GM19193 (cell line): ENCODE measurements around the gene ARHGEF26.

ENCODE experiments used
- POLR2A ChIP-seq: IDR thresholded peaks from 4 replicates; pipeline ENCODE4 v1.6.1; 2011; ENCODE audit not compliant: insufficient read depth, insufficient read length; ENCODE audit errors: extremely low read depth

Gene ARHGEF26, protein sequence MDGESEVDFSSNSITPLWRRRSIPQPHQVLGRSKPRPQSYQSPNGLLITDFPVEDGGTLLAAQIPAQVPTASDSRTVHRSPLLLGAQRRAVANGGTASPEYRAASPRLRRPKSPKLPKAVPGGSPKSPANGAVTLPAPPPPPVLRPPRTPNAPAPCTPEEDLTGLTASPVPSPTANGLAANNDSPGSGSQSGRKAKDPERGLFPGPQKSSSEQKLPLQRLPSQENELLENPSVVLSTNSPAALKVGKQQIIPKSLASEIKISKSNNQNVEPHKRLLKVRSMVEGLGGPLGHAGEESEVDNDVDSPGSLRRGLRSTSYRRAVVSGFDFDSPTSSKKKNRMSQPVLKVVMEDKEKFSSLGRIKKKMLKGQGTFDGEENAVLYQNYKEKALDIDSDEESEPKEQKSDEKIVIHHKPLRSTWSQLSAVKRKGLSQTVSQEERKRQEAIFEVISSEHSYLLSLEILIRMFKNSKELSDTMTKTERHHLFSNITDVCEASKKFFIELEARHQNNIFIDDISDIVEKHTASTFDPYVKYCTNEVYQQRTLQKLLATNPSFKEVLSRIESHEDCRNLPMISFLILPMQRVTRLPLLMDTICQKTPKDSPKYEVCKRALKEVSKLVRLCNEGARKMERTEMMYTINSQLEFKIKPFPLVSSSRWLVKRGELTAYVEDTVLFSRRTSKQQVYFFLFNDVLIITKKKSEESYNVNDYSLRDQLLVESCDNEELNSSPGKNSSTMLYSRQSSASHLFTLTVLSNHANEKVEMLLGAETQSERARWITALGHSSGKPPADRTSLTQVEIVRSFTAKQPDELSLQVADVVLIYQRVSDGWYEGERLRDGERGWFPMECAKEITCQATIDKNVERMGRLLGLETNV

DNA sequence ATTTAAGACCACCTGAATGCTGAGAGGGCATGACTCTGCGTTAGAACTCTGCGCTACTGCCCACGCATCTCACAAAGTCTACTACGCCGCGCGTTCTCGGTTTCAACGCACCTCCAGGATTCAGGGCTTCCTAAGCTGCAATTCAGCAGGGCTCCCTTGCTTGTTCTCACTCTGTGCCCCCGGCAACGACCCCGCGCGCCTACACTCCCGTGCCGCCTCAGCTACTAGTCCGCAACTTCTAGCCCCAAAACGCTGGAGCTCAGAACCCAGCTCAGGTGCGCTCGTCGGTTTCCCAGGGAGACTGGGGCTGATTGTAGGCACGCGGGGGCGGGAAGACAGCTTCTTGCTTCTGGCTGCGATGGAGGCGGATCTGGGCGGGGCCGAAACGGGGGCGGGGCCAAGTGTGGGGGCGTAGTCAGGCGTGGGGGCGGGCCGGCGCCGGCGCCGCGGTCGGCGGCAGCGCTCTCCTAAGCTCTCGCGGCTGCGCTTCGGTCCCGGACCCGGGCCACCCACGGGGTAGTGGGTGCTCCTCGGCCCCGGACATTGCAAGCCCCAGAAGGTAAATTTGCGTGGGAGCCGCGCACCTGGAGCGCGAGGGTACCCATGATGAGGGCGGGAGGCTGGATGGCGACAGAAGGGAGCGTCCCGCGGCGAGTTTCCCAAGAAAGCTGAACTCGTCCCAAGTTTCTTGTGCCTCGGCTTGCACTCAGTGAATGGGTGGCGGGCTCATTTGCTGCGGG lies at the start of gene ARHGEF26:
Gene ARHGEF26 (plus strand): TSS at position 430 of the 740 bp plus-strand sequence. CDS start 603 bp downstream, outside the sequence.
- TF ChIP-seq POLR2A = no peak

DNA sequence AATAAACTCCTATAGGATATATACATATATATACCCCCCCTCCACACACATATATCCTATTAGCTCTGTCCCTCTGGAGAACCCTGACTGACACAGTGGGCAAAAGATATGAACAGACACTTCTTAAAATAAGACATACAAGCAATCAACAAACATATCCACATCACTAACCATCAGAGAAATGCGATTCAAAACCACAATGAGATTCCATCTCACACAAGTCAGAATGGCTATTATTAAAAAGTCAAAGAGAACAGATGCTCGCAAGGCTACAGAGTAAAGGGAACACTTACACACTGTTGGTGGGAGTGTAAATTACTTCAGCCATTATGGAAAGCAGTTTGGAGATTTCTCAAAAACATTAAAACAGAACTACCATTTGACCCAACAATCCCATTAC lies 46.2 kb upstream of the ARHGEF26 start:
- no peak for TF ChIP-seq POLR2A

DNA sequence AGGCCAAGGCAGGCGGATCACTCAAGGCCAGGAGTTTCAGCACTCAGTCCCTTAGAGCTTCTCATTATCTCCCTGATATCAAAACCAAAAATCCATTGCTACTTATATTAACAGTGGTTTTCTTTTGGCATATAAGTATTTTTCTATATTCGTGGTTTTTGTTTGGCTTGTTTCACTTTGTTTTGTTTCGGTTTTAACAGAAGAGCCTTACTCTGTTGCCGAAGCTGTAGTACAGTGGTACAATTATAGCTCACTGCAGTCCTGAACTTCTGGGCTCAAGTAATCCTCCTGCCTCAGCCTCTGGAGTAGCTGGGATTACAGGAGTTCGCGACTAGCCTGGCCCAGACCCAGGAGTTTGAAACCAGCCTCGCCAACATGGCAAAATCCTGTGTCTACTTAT lies 42.5 kb upstream of the ARHGEF26 start:
- no peak for TF ChIP-seq POLR2A

DNA sequence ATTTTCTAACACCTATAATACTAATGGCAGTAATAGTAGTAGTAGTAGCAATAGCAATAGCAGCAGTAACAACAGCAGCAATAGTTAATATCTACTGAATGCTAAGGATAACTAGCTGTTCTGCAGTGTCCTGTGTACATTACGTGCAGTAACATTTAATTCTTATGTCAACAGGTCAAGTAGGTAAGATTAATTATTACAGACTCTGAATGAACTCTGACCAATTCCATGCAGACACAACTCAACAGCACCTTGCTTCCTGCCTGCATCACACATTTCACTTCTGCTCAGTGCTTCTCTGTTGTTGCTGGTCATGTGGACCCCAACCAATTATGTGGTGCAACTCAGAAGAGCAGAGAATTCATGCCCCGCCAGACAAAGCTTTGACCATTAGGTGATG lies 39.9 kb upstream of the ARHGEF26 start:
- TF ChIP-seq POLR2A = no peak

DNA sequence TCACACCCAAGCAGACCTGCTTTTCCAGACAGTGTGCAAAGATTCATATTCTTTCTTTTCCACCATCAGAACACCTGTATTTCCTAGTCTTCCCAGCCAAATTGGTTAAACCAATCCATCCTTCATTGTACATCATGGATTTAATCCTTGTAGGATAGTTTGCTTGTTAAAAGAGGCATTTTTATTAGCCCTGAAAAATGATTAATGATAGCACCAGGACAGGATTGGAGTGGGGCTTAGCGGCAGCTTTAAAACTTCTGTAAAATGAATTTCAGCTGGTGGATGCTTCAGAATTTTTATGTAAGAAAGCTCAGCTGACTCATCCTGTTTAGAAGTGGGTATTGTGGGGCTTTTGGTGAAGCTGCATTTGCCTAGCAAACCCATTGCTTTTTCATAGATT lies 36.1 kb upstream of the ARHGEF26 start:
- TF ChIP-seq POLR2A = no peak

DNA sequence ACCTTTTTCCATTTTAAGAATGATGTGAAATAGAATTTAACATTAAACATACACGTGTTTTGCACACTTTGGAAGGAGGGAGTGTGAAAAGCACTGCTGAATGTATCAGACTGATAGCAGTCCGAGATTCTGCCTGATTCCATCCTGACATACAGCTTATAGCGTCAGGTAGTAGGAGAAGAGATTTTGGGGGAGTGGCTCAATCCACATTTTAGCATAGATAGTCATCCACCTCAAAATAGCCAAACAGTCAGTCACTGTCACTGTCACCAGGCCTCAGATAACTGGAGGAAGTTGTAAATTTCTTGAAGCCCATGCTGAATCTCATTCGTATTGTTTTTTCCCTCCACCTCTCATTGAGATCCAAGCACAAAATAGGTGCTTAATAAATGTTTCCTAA lies 35.4 kb upstream of the ARHGEF26 start:
- TF ChIP-seq POLR2A = no peak

DNA sequence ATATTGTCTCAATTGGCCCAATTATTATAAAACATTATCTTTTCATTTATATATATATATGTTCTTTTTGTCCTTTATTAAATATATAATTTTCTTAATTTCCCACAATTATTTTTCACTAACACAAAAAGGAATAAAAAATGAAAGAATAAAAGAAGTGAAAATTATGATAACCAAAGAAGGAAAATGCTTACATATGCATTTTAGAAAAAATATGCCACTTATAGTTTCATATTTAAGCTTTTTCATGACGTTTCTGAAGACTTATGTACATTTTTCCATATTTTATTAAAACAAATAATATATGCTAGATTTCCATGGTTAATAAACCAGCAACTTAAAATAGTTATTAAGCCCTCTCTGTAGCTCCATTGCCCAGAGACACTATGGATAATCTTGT lies 34.9 kb upstream of the ARHGEF26 start:
- TF ChIP-seq POLR2A = no peak

DNA sequence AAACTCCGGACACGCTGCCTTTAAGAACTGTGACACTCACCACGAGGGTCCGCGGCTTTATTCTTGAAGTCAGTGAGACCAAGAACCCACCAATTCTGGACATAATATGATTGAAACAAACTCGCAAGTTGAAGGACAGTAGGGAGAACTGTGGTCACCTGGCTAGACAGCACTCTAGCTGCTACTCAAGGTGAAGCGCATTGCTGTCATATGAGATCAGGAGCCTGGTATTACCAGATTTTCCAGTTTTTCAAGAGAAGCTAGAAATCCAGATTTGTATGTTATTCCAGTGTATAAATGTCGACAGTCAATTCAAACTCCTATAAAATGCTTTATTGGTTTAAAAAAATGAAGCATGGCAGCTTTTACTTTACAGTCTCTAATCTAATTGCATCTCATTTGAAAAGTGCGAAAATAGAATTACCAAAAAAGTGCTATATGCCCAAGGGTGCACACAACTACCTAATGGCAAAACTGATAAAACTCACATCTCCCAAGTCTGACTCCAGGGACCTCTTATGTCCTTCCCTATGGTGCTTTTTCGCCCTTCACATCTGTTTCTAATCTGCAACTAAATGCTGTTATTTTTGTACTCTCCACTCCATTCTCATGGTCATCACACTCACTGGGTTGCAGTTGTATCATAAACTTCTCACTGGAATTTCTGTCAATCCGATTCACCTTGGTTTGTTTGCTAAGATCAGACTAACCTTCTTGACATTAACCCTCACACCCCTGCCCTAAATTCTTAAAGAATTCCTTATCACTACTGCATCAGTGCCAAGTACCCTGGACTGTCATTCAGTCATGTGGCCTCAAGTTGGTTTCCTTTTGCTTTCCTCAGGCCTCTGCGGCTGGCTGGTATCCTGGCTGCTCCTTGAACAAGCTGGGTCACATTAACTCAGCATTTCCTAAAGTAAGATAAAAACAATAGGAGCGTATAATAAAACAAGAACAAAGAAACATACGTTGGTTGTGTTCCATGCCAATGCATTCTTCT lies 31.5 kb upstream of the ARHGEF26 start:
- no peak for TF ChIP-seq POLR2A

DNA sequence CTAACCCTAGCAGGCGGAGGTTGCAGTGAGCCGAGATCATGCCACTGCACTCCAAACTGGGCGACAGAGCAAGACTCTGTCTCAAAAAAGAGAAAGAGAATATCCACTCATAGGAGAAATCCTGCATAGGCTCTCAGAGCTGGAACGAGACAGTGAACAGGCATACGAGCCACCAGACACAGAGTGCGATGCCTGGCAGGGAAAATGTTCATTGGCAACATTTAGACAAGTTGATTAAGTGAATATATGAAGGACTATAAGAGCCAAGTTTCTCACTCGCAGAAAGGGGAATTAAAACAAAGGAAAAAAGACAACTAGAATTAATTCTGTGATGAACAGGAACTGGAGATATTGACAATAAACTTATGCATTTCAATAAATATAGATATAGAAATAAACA lies 27.1 kb upstream of the ARHGEF26 start:
- no peak for TF ChIP-seq POLR2A

DNA sequence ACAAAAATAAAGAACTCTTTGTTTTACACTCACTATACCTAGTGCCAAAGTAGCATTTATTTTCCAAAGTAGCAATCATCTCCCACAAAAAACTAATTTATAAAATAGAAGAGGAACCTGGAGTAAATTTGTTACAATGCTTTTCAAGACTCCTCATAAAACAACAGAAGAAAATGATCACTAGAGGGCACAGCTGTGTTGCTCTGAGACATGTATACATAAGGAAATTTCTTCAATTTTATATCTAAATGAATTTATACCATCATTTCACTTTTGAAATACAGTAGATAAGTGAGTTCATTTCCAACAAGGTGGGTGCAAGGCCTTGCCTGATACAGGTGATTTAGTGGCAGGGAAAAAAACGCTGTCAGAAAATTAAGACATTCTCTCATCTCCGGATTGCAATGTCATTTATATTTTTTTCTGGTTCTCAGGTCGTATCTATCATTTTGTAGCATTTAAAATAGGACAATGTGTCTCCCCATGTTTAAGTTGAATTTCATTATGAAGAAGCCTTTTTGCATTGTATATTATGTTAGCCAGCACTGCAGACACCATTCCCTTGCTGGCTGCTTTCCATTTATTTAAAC lies 25.3 kb upstream of the ARHGEF26 start:
- TF ChIP-seq POLR2A = no peak

DNA sequence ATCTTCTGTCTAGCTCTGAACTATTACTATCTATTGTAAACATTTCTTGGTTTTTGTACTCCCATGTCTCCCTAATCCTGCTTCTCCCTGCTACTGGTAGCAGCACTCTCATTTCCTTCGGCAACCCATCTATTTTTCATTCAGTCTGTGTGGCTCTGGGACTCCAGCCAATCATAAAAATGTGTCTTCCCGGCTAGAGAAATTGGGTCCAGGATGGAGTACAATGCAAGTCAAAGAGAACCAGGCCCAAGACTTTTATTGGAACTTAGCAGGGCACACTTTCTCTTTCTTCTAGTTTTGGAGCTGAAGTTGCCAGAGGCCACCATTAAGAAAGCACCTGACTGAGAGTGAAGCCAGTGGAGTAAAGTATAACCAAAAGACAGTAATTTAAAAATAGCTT lies 22.8 kb upstream of the ARHGEF26 start:
- TF ChIP-seq POLR2A = no peak

DNA sequence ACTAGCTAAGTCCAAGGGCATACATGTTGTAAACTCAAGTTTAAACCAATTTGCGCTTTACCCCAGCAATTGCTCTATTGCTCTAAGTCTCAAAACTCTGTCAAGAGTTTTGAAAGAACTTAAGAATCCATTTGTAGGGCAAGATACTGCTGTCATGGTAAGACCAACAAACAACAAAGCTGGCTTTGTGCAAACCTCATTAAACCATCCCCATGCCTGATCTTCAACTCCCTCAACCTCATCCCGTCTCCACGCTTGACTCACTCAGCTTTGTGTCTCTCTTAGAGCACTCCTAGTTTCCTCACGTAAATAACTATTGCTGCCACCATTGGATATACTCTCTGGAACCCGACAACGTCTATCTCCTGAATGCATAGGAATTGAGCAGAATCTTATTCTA lies 20.6 kb upstream of the ARHGEF26 start:
- TF ChIP-seq POLR2A = no peak

DNA sequence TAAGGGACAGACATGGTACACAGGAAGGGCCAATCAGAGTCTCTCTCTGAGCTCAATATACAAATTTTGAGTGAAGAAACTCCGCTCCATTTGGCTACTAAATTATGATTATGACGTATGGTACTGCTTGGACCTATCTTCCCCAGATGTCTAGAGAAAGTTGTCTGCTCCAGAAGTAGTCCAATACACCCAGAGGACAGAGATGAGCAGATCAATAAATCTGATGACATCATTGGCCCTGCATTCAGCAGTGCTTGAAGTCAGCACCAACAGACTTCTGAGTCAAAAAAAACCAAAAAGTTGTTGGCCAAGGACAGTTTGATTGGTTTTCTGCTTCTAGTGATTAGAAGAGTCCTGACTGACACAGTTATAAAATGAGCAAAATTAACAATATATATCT lies 19.9 kb upstream of the ARHGEF26 start:
- TF ChIP-seq POLR2A = no peak

DNA sequence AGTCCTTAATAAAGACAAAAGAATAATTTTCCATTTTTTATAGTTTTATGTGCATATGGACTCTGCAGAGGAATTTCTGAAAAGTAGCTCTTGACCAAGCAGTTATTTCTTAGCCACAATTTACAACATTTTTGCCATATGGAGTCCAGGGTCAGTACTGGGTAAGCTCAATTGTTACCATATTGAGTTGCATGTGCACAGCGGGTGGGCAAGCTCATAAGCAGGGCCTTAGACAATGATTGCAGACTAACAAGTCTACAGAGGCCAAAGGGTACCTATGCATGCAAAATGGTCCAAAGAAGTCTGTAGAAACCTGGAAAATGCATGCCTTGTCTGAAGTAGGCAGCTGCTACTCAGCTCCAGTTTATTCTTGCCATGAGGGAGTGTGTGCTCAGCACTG lies 19.0 kb upstream of the ARHGEF26 start:
- no peak for TF ChIP-seq POLR2A
